Activated CD8-positive, alpha-beta memory T cell treated with anti-CD3 and anti-CD28 coated beads, Interleukin-2, amount 50 U/mL, for 24 hours (primary cell): Measurements from ENCODE around the gene NSMF.

ENCODE experiments used
- DNase-seq: peaks from one replicate; pipeline ENCODE4 v3.0.0-alpha.2; 2020; ENCODE audit errors: extremely low read depth

Gene NSMF

DNA sequence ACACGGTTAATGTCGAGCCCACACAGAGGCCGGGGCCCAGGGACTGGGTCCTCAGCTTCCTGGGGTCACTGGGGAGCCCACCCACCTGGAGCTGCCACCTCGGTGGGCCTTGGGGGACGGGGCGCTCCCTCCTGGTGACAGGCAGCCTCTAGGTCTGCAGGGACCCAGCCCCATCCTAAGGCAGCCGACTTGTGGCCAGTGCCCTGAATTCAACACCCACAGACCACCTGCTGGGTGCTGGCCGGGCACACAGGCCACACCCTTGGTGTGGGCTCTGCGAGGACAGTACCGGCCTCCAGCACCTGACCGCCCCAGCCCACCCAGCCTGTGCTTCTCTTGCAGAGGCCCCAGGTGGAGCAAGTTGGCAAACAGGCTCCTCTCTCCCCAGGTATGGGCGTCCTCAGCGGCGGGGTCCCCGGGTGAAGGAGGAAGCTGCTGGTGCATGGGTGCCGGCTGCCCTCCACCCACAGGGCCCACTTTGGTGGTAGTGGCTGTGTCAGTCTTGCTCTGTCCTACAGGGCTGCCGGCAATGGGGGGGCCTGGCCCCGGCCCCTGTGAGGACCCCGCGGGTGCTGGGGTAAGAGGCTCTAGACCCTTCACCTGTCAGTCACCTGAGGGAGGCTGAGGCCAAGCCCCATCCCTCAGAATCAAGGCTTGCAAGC, 26.3 kb downstream of the NSMF start:
- DNase-seq, result no peak

DNA sequence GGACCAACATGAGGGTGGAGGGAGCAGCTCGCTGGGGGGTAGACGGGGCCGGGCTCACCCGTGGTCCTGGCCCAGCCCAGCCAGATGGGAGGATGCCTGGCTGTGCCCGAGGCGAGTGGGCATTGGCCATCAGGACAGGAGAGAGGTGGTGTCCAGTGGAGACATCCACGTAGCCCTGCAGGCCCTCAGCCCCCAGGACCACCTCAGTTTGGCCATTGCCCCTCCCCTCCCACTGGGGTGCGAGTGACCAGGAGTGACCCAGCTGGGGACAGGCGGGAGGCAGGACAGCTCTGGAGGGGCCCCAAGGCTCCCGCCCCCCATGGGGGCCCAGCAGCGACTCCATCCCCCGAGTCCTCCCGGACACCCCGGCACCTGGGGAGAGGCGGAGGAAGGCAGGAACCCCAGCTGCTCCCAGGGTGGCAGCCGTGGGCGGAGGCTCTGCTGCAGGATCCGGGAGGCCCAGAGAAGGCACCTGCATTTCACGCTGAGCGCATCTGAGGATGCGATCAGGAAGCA, 27.7 kb downstream of the NSMF start:
- DNase-seq, result no peak

DNA sequence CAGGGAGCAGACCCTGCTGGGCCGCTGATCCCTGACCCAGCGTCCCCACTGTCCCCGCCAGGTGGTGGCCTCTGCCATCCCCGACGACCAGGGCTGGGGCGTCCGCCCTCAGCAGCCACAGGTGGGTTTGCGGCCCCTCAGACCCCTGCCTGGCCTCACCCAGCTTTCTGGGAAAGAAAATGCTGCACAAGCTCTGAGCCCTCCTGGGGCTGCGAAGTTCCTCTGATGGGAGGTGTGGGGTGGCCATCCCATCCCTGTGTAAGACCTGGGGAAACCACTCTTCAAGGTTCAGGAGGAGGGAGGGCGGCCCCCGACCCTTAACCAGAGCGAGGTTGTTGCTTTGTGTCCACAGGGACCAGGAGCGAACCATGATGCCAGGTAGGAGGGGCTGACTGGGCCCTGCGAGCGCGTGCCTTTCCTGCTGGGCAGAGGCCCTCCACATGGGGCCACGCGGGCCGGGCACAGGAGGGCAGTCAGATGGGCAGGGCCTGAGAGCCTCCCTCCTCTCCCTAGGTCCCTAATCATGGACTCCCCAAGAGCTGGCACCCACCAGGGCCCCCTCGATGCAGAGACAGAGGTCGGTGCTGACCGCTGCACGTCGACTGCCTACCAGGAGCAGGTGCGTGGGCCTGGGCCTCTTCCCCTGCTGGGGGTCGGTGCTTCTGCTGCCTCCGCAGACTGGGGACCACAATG, 28.3 kb downstream of the NSMF start:
- DNase-seq, result no peak

DNA sequence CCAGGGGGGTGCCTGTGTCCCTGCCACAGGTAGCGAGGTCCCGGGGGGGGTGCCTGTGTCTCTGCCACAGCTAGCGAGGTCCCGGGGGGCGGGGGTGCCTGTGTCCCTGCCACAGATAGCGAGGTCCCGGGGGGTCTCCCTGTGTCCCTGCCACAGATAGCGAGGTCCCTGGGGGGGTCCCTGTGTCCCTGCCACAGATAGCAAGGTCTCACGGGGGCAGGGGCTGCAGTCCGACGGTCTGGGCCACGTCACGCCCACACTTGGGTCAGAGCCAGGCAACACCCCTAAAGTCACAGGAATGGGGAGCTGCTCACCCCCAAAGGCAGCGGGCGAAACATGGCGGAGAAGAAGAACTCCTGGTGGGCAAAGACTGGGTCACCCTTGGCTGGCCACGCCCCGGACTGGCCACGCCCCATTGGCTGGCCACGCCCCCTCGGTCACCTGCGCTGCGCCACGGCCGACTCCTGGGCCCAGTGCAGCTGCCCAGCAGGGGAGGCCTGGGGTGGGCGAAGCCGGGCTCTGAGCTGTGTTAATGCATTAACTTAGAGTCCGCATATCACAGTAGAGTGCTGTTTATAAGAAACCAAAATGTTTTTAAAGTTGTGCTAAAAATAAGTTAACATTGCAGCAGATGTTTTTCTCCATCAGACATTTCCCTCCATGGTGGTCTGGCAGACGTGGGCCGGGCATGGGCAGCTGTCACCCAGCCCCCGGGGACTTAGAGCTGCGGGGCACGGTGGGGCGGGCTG, 29.0 kb downstream of the NSMF start:
- DNase-seq, result no peak

DNA sequence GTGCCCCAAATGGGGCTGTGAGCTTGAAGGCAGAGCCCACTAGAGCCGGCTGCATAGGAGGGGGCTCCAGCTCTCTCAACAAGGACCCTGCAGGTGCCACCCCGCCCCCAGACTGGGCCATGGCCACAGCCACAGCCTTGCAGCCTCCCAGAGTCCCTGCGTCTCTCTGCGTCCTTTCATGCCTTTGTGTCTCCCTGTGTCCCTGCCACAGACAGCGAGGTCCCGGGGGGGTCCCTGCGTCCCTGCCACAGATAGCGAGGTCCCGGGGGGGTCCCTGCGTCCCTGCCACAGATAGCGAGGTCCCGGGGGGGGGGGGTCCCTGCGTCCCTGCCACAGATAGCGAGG, 29.6 kb downstream of the NSMF start:
- DNase-seq, result no peak

DNA sequence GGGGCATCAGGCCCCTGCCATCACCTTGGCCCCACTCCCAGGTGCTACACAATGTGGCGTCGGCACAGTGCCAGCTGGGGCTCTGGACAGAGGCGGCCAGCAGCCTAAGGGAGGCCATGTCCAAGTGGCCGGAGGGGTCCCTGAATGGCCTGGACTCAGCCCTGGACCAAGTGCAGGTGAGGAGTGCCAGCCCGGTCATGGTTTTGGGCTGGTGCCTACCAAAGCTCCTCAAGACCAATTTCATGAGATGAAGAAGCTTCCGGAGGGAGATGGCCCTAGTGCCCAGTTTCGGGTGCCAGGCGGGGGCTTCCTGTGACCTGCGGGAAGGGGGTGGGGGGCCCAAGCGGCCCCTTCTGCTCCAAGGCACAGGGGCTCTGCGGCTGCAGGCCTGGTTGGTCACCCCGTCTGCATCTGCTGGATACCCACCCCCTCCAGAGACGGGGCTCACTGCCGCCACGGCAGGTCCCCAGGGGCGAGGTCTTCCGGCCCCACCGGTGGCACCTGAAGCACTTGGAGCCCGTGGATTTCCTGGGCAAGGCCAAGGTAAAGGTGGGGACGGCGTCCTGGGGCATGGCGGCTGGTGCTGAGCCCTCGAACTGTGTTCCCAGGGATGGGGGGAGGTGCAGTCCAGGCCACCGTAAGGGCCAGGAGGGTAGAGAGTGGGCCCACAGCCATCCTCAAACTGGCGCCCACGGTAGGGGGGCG, 30.1 kb downstream of the NSMF start:
- DNase-seq, result no peak

DNA sequence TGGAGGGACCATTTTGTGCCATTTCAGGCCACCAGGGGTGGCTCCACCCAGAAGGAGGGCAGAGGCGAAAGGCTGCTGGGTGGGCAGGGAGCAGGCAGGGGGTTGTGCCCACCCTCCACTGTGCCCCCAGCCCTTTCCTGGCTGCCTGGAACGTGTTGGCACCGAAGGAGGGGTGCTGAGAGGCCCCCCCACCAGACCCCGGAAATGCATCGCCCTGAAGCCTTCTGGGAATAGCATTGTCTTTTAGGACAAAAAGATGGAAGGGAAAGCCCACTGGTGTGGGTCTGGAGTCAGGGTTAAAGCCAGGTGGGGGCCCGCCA, 30.9 kb downstream of the NSMF start:
- DNase-seq, result no peak

DNA sequence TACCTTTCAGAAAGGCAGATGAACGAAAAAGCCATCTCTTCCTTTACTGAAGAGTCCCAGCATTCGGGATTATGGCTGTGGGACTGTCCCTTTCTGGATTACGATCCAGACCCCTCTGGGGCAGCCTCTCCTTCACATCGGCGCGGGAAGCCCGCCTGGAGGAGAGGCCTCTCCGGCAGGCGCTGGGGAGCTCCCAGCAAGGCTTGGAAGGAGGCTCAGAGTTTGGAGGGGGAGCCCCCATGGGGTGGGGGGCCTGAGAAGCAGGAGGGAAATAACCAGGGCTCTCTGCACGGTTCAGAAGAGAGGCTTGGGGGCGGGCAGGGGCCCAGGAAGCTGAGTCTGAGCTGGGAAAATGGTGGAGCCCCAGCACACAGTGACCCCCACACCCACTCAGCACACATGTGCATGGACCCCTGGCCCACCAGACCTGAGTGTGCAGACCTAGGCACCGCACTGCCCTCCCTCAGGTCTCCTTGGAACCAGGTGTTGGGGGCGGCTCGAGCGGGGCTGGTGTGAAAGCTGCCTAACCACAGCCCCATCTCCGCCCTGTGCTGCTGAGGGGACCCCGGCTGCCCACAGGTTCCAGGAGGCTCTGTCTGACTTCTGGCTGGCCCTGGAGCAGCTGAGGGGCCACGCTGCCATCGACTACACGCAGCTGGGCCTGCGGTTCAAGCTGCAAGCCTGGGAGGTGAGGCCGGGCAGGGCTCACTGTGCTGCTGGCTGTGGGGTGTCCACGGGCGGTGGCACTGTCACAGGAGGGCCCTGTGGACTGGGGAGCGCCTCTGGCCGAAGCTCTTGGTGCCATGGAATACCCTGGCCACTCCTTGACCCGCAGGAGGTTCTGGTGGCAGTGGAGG, 31.5 kb downstream of the NSMF start:
- DNase-seq, result no peak

DNA sequence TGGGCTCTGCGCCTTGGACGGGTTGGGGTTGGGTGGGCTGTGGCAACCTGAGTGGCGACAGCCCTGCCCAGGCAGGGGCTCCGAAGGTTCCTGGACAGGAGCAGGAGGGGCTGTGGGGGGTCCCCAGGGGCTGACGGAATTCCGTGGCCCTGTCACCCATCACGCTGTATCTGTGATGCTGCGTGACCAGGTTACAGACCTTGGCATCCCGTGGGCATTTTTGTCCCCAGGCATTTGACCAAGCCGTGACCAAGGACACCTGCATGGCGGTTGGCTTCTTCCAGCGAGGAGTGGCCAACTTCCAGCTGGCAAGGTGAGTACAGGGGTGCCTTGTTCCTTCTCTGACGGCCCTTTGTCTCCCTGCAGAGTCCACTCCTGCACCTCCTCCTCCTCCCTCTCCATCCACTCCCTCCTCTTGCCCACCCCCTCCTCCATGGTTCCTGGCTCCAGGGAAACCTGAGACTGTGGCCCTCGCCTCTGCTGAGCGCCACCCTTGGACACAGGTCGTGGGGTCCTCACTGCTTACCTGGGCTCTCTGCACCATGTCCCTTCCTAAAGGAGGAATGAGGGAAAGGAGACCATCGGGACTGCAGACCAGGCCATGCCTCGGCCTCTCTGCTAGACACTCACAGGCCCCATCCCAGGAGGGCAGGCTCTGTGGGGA, 33.0 kb downstream of the NSMF start:
- no peak for DNase-seq

DNA sequence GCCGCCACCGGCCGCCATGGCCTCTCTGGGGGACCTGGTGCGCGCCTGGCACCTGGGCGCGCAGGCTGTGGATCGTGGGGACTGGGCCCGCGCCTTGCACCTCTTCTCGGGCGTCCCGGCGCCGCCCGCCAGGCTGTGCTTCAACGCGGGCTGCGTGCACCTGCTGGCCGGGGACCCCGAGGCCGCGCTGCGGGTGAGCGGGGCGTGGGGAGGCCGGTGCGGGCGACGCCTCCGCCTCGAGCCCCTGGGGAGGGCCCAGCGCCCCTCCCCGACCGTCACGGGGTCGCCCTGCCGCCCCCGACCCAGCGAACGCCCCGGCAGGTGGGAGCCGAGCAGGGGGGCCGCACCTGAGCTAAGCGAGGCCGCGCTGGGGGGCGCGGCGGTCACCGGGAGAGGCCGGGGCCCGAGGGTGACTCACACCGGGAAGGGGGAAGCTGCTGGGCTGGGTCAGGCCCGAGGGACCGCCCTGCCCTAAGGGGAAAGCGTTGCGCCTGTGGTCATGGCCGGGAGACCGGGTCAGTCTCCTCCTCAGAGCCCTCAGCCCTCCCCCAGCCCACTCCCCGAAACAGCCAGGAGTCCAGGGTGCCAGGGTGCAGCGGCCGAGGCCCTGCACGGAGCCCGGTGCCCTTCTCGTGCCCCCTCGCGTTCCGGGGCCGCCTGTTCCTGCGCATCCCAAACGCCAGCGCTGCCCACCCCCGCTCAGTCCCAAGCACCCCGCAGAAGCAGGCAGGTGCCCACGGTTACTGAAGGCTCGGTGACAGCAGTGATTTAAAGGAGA, 35.4 kb downstream of the NSMF start:
- no peak for DNase-seq

DNA sequence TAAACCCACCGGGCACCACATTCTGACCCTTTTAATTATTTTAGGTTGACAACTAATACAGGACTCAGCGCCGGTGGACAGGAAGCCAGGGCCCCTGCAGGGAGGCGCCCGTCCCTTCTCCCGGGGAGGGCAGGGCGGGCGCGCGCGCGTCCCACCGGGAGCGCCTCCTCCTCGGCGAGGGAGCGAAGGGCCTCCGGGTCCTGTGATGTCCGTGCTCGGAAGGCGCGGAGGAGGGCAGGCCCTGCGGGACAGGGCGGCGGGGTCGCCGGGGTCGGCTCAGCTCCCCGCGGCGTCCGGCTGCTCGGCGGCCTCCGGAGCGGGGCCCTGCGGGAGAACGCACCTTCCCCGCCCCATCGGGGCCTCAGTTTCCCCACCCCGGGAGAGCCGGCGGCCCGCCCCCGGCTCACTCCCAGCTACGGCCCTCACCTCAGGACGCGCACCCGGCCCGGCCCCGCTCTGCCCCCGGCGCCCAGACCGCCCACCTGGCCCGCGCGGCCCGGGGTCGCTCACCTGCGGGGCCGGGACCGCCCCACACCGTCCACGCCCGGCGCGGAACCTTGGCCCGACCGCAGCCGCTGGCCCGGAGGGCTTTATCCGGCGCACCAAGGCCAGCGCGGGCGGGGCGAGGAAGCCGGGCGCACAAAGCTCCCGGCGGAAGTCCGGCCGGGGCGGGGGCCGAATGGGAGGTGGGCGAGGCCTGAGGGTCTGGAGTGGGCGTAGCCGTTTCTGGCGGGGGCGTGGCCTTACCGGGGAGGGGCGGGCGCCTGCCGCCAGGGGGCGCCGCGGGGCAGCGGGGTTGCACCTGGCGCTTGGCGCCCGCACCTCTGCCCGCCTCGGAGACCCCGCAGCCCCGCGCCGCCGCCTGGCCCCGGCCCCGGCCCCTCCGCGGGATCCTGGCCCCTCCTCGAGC, 36.3 kb downstream of the NSMF start, which contains the start of the genes EXD3 and NOXA1:
Gene EXD3 (minus strand): TSS at position 559 of the 910 bp plus-strand sequence. CDS start 27,805 bp downstream, outside the sequence.
Gene NOXA1 (plus strand): TSS at position 790 of the 910 bp plus-strand sequence. CDS start 137 bp downstream, outside the sequence.
- peak; percentile 85 for DNase-seq

DNA sequence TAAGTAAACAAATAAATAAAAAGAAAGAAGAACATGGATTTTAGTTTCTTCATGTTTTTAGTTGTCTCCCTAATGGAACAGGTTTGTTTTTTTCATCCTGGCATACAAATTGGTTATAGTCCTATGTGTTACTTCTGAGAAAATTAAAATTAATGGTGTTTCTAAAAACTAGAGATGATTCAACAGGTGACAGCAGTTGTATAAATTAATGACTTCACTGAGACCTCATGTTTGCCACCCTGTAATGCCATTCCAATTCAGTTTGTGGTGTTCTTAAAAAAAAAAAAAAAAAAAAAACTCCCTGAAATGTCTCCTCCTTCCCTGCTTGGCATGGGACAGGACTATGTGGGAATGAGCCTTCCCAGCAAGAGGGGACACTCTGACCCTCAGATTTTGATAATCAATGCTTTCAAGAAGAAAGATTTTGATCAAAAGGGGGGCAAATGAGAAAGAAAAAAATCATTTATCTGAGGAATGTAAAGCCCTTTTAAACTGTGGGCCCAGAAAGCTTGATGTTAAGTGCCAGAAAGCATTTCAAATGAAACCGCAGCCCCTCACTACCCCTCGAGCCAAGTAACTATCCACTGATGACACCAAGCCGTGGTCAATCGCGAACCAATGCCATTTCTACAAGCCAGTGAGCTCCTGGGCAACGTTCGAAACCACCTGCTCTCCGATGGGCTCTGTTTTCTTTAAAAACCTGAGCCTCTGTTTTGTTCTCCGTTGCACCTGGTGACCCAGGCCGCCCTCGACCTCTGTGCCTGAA, 37.1 kb downstream of the NSMF start:
- DNase-seq, result no peak

DNA sequence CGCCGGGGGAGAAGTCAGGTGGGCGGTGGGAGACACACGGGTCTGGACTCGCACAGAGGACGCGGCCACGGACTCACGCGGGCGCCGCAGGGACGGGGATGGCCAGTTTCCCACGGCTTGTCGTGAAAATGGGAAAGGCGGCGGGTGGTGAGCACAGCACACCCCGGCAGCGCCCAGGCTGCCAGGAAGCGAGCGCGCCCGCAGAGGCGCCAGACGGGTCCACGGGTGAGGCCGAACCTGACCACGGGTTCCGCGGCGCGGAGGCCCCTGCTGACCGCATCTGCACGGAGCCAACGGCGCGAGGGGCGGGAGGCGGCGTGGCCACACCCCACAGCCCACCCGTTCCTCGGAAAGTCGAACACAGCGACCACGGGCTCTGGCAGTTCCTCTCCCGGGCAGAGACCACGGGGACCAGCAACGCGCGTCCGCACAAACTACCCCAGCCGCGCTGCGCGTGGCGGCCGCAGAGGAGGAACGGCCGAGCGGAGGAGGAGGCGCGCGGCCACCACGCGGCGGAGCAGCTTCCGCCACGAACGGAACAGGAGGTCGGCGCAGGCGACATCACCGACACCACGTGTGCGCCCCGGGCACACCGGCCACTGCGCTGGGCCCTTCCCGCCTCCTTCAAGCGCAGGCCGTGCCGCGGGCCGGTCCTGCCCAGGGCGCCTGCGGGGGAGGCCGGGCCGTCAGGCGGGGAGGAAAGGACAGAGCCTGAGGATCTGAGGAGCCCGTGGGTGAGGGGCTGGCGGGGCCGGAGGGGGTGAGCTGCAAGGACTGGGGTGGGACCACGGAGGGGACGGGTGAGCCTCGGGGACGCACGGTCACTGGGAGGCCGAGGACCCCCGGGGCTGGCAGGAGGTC, 41.7 kb downstream of the NSMF start:
- DNase-seq, result no peak

DNA sequence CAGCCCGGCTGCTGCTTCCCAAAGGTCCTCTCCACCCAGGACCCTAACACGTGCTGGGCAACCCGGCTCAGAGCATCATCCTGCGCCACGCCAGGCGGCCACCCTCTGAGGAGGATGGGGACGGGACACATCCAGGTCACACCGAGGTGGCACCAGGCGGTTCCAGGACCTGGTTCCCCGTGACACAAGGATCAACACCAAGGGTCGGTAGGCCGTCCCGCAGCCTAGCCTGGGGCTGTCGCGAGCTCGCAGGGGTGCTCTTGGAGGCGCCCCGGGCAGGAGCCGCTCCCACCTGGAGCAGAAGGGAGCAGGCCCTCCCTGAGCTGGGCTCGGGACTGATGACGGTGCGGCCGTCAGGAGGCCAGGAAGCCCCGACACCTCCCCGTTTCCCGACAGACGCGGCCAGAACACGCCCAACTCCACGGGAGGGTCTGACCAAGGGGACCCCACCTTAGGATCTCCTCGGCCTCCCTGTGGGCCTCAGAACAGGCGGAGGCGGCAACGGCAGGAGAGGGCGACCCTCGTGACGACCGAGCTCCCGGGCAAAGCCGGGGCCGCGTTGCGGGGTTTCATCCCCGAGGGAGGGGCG, 42.5 kb downstream of the NSMF start:
- DNase-seq, result no peak

DNA sequence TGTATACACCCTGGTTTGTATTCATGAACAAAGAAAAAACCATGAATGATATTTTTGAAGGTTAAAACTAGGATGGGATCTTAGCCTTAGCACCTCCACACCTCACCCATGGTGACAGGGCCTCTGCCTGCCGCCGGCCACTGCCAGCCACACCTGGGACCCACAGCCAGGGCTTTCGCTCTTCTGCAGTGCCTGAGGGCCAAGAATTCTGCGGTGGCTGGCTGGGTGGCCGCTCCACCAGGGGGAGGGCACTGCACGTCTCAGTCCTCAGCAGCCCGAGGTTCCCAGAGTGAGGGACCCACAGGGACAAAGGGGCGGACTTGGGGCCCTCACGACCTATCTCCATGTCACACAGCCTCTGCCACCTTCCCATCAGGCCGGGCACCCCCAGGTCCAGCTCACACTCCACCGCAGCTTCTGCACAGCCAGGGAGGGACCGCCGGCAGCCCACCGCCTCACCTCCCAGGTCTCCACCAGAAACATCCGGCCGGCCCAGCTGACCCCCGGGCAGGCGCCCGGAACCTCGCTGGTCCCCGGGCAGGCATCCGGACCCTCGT, 43.0 kb downstream of the NSMF start:
- DNase-seq, result no peak

DNA sequence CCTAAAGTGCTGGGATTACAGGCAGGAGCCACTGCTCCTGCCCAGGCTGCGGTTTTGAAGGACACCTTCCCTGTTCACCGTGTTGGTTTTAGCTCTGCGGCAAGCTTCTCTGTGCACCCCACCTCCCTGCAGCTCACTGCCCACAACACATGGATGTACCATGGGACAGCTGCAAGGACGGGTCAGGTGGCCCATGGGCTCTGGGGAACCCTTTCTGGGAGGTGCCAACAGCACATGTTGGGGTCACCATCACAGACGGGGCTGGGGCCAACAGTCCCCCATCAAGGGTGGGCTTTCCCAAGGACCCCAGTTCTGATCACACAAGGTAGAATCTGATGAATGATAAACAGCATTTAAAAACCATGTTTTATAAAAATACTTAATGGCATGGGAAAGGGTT, 43.7 kb downstream of the NSMF start:
- no peak for DNase-seq
